HG02763 (cell line): ENCODE data around the gene KCNQ1.

Source experiments
- ATAC-seq: cut with Tn5 transposase; IDR thresholded peaks from one replicate; pipeline ENCODE4 v1.9.1; 2021; ENCODE audit warnings: mild to moderate bottlenecking, moderate library complexity; ENCODE audit not compliant: unreplicated experiment

Gene KCNQ1

DNA sequence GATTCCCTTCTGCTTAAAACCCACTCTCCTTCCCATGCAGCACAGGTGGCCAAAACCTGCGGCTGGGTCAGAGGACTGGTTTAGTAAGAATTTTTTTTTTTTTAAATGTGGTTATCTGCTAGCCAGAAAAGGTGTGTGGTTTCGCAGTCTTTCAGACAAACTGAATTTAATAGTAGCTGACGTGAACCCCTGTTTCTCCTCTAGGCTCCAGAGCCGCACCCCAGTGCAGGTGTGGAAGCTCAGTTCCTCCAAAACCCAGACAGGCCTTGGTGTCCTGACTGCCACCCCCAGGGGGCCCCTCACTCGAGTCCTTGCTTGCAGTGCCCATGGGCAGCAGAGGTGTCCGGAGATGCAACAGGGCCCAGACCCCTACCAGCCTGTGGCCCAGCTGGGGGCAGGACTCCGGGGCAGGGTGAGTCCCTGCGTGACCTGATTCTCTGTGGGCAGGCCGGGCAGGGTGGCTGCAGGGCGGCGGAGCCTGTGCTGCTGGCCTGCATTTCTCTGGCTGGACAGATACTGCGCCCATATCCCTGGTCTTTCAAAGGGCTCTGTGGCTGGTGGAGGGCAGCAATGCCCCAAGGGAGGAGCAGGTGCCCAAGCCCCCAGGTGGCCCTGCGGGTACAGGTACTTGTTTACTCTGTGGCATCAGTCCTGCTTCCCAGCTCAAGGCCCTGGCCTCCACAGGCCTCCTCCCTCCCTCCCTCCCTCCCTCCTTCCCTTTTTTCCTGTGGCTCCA, 15.2 kb downstream of the KCNQ1 start:
- ATAC-seq: no peak

DNA sequence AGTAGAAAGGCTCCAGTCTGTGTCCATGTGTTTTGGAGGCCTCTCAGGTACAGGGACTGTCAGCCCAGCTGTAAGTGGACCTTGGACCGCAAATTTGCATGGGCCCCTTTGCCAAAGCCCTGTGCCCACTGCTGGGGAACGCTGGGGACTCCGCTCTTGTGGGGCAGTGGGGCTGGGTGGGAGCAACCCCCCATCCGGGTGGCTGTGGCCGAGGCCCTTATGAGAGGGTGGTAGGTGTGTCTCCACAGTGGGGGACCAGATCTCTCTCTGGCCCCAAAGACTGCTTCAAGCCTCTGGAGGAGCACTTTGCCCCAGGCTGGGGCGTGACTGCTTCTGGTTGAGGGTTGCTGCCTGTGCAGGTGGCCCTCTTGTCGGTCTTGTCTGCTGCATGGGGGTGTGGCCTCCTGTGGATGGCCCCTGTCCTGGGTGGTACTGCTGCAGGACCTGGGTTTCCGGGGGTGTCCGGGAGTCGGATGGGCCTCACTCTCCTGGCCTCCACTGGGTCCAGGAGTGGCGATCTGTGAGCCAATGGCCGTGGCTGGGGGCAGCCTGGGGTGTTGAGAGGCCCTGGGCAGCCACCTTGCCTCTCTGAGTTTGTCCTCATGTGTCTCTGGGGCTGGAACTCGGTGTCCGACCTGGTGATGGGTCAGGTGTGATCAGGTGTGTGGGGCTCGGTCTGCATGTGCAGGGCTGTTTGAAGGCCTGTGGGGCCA, 15.9 kb downstream of the KCNQ1 start:
- no peak for ATAC-seq

DNA sequence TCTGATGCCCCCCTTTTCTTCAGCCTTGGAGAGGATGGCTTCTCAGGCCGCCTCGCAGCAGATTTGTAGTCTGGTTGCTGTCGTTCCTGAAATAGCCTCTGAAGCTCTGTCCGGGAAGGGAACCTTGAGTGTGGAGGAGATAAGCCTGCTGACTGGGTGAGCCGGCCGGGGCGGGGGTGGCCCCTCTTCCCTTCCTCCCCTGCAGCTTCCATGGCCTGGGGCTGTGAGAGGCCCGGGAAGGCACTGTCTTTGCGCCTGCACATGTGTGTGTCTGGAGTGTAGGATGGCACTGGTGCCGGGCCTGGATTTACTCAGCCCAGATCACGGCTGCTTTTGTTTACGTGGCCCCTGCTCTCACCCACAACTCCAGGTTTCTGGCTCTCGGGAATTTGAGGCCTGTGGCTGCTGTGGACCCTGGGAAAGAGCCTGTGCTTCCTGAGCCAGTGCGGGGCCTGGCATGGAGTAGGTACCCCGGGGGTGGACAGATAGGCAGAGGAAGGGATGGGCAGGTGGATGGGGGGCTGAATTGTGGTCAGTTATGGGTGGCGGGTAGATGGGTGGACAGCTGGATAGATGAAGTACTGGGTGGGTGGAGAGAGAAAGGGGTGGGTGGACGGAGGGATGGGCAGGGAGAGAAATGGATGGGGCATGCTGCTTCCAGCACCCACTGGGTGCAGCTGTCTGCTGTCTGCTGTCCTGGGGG, 16.6 kb downstream of the KCNQ1 start:
- ATAC-seq: no peak

DNA sequence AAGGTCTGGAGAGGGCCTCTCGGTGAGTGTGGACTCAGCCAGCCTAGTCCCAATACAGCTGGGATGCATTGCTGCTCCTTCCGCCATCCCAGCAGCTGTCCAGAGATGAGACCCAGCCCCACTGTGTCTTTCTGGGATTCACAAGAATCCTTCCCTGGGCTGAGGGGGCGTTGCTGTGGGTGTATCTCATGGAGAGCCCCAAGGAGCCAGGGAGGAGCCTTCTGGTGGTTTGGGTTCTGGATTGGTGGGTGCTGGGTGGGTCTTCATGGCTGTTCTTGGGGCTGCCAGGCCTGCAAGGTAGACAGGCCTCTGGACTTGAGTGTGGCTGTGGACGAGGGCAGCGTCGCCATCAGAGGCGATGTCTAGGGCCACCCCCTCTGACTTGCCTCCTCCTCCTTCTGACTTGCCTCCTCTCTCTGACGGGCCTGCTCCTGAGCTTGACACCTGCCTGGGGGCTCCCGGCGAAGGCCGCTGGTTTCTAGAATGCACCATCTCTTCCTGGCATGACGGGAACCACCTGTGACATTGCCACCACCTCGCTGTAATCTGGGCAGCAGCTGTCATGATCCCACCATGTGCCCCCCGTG, 17.2 kb downstream of the KCNQ1 start:
- no peak for ATAC-seq

DNA sequence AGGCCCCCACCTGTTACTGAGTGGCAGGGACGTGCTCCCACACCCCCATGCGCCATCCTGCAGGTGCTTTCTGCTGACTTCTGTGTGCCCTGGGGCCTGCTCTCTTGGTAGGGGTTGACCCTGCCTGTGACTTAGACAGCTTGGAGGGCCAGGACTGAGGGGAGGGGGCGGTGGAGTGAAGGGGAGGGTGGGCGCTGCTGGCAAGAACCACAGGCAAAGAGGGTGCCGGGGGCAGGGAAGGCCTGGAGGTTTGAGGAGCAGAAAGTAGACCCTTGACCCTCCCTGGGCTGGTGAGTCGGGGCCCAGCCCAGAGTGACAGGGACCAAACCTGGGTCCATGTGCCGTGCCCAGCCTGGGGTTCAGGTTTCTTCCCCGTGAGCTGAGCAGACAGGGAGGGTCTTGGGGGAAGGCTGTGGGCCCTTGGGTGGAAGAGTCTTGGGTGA, 17.8 kb downstream of the KCNQ1 start:
- ATAC-seq: no peak

DNA sequence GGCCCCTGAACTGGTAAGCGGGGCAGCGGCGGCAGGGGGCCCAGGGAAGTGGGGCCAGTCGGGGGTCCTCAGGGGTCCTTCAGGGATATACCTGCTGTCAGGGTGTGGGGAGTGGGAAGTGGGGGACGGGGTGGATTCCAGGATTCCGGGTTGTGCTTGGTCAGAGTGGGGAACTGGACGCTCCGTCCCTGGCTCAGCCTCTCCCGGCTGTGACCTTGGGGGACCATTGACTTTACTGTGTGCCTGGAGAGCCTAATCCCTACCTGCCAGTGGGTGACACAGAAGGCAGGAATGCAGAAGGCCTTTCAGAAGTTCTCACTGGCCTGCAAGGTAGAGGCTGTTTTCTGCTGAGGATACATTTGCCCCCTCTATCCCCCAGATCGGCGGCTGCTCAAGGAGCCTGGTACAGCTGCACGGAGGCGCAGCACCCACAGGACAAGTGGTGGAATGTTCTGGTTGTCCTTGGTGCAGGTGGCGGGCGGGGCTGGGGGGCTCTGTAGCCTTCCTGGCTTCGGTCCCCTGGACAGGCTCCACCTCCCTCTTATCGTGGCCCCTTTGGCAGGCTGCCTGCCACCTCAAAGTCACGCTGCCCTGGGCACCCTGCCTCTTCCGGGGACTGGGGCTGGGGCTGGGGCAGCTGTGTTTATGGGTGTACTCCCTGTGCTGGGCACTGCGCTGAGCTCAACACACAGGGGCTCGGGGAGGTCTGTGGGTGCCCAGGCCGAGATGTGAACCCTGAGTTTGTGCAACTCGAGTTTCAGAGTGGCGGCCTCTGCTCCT, 18.4 kb downstream of the KCNQ1 start:
- ATAC-seq: no peak

DNA sequence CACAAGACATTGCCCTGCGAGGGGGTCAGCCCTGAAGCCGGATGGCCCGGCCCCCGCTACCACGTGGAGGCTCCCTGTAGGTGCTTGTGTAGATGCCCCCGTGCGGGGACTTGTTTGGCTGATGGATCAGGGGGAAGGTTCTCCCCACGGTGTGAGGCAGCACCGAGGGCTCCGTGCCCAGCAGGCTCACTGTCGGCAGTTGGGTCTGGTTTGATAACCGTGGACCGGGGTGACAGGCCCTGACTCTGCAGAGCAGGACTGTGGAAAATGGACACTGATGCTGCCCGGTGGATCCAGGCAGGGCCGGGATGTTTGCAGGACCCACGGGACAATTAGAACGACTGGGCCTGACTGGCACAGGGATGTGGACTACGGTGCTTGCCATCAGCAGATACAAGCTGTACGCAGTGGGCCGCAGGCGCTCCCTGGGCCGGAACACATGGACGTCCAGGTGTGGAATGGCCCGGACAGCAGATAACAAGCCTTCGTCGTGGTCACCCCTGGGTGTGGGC, 19.0 kb downstream of the KCNQ1 start:
- ATAC-seq: no peak

DNA sequence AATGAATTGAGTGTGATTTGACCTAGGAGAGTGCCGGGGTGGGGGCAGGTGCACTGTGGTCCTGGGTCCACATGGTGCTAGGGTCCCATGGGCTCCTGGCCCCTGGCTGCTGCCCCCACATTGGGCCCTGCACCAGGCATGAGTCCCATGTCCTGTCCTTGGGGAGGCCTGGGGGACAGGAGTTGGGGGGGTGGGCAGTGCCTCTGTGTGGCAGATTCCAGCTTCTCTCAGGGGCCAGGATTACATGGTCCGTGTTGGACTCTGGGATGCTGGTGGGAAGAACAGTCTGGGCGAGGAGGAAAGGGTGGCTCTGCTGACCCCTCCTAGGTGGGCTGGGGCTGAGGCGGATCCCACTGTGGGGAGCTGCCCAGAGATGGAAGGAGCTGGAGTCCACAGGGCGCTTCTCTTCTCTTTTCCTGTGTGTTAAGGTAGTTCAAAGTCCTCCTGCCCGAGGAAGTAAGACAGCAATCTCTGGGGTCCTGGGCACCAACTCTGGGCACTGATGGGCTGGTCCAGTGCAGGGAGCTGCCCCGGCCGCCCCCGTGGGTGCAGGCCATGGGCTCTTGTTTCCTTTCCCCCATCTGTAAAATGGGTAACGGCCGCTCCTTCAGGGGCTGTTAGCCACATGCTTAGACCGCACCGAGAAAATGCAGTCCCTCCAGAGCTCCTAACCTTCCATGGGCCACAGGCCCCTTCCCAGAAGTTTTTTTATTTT, 19.8 kb downstream of the KCNQ1 start:
- no peak for ATAC-seq

DNA sequence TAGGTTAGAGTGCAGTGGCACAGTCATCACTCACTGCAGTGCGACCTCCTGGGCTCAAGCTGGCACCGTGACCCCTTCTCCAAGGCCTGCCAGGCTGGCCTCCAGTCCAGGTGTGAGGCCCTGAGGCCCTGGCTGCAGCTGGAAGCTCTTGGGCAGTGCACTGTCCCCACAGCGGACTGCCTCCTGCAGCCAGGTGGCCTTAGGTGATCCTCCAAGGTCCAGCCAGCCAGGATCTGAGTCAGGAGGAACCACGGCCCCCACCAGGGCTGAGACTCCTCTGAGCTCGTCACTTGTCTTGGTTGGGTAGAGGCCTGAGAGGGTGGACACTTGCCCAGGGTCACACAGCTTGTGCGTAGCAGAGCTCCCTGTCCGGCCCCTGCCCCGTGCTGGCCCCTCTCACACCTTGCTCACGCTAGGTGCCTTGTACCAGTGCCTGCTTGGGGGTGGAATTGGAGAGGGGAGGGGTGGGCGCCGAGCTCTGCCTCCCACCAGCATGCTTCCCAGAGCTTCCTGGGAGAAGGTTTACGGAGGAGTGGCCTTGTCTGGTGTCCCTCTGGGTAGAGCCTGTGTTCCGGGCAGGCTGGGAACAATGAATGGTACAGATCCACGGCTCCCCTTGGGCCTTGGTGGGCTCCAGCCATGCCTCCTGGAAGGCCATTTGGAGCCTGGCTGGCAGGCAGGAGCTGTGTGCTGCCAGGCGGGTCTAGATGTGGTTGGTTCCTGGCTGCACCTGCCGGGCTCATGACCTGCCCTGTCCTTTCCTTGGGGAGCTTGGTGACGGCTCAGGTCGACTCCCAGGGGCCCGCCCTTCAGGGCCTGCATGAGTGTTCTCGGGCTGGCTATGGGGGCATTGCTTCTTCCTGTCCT, 20.6 kb downstream of the KCNQ1 start:
- ATAC-seq: no peak

DNA sequence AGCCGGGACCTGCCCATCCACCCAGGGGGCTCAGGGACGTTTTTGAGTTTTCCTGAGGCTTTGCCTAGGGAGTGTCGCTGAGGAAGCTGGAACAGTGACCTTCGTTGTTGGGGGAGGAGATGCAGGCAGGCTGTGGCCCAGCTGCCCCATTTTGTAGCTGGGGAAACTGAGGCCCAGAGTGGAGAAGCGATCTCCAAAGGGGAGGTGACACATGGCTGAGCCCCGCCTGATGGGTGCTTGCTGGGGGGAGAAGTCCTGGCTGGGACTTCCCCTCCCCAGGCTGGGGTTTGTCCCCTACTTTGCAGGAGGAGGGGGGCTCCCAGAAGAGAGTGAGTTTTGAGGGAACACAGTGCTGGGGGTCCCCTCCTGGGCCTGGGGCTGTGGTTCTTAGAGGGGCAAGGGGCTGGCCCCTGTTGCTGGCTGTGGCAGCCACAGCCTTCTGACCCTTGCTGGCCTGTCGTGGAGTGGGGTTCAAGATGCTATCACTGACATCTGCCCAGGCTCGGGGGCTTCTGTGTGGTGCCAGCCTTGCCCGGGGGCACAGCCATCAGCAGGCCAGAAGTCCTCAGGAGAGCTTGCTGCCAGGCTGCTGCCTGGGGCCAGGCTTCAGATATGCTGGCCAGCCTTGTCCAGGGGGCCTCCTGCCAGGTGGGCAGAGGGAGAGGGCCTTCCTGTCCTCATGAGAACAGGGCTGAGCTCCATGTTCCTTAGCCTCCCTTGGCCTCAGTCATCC, 21.4 kb downstream of the KCNQ1 start:
- ATAC-seq: no peak

DNA sequence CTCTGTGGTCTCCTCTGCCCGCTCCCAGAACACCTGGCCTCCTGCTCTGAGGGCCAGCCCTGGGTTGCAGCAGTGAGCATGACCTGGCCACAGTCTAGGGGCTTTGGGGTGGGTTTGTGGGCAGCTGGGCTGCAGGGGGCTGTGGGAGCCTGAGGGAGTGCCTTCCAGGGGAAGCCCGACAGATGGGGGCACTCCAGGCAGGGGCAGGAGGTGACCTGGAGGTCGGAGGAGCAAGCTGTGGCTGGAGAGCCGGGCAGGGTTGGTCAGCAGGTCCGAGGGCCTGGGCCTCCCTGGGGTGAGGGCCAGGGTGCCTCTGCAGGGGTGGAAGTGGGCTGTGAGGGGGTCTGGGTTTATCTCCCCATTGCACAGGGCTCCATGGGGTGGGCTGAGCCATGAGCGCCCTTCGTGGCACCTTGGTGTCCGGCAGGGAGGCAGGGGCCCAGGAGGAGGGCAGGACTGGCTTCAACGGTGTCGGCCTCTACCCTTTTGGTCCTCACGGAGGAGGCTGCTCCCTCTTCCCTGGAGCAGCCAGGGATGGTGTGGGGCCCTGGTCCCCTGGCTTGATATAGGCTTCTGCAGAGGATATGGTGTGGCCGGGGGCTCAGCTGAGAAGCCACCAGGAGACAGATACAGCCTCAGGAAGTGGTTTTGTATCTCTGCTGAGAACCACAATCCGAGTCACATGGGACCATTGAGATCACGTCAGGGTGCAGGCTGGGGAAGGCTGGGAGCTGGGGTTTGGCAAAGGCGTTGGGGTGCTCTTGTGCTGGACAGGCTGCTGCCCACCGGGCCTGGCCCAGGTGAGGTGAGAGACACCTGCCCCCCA, 22.3 kb downstream of the KCNQ1 start:
- no peak for ATAC-seq

DNA sequence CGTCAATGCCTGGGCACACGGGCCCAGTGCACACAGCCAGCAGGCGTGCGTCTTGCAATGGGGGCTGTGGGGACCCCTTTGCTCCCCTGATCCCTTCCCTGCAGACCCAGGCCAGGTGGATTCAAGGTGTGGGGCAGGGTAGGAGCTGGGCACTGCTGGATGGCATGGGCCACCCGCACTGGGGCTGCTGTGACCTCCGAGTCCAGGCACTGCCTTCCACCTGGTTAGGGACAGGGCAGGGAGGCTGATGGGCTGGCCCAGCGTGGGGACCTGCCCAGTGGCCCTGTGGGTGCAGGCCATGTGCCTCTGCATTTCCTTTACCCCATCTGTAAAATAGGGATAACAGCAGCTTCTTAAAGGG, 22.9 kb downstream of the KCNQ1 start:
- no peak for ATAC-seq

DNA sequence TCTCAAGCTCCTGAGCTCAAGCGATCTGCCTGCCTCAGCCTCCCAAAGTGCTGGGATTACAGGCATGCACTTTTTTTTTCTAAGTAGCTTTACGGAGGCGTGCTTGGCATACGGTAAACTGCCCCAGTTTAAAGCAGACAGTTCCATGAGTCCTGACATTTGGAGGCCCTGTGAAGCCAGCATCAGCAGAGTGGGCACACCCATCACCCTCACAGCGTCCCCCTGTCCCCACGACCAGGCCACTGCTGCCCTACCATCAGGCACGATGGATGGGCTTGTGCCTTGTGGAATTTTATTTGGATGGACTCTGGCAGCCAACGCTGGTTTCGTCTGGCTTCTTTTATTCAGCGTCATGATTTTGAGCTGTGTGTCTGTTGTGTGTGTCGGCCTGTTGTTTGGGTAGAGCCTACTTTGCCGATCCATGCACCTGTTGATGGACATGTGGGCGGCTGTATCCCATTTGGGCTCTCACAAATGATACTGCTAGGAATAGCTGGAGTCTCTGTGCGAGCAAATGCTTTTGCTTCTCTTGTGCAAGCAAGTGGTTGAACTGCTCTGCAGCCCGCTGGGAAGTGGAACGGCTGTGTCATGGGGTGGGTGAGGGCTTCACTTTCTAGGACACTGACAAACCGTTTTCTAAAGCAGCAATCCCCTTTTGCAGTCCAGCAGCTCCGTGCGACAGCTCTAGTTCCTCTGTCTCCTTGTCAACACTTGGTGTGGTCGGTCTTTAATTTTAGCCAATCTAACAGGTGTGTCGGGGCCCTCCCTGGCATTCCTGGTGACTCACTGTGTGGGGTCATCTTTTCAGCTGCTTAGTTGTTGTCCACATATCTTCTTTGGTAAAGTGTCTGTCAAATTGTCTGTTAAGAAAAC, 23.8 kb downstream of the KCNQ1 start:
- no peak for ATAC-seq

DNA sequence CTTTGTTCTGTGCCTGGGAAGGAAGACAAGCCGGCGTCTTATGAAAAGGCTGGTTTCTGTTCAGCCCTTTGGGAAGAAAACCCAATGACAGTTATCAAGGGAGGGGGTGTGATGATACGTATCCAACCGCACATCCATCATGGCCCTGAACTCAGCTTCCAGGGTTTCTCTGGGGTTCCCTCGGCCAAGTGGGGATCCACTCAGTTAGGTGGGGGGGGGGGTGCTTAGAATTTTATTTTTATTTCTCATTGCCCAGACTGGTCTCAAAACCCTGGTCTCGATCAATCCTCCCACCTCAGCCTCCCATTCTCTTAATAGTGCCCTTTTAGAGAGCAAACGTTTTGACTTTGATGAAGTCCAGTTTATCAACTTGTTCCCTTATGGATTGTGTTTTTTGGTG, 25.7 kb downstream of the KCNQ1 start:
- no peak for ATAC-seq

DNA sequence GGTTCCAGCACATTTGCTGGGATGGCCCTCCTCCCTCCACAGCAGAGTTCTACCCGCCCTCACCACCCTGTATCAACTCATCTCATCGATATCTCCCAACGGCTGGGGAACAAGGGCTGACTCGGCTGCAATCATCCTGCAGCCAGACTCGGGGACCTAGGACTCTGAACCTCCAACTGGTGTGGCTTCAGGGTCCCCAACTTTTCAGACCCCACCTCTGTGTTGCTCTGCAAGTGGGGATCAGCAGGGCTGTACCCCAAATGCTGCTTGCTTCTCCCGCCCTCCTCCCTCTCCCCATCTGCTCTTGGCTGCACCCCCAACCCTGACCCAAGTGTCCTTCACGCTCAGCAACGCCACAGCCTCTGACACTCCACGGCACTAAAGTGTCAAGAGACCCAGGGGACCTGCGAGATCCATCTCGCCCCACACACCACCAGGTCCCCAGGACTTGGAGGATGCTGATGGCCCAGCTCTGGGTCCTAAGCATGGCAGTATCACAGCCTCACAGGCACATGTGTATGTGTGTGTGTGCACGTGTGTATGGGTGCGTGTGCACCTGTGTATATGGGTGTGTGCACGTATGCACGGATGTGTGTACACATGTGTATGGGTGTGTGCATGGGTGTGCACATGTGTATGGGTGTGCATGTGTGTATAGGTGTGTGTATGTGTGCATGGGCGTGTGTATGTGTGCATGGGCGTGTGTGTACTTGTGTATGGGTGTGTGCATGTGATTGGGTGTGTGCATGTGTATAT, 26.4 kb downstream of the KCNQ1 start:
- no peak for ATAC-seq

DNA sequence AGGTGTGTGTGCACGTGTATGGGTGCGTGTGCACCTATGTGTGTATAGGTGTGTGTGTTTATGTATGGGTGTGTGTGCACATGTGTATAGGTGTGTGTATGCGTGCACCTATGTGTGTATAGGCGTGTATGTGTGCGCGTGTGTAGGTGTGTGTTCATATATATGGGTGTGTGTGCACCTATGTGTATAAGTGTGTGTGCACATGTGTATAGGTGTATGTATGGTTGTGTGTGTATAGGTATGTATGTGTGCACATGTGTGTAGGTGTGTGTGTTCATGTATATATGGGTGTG, 26.9 kb downstream of the KCNQ1 start:
- no peak for ATAC-seq
